GM19324 (cell line): Measurements from ENCODE around the gene NAT8L.

ENCODE experiments used
- ATAC-seq: cut with Tn5 transposase; IDR thresholded peaks from one replicate; pipeline ENCODE4 v1.9.1; 2021; ENCODE audit warnings: mild to moderate bottlenecking, moderate library complexity; ENCODE audit not compliant: unreplicated experiment, low FRiP score

The NAT8L gene

DNA sequence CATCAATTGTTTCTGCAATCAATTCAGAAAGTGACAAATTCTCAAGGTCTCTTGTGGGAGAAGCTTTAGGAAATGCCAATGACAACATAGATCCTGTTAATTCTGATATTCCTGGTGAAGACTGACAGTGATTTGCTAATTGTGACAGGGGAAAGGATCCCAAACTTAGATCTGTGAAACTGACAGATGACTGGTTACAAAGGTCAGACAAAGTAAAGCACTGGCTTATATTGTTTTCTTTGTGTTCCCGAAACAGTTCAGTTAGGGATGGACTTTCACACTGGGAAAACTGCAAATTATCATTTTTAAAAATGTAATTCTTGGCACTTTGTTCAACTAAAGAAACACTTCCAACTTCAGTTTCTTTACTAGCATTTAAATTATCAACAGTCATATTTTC is 30.1 kb downstream of the NAT8L start:
- ATAC-seq, result no peak

DNA sequence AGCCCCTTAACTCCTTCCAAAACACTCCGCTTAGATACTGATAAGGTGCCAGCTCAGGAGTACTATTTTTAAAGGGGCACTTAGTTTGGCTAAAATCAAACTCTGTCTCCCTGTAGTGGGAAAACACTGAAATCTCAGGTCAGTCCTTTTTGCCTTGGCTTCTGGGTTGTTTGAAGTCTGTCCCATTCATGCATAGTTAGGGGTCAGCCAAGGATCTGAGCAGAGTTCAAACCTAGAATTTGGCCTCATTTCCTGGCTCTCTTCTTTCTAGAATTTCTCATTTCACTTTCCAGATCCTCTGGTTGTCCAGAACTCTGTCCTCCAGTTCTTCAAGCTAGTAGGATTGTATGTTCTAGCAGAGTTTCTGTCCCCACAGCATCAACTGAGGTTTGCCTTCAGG is 31.5 kb downstream of the NAT8L start:
- ATAC-seq, result no peak

DNA sequence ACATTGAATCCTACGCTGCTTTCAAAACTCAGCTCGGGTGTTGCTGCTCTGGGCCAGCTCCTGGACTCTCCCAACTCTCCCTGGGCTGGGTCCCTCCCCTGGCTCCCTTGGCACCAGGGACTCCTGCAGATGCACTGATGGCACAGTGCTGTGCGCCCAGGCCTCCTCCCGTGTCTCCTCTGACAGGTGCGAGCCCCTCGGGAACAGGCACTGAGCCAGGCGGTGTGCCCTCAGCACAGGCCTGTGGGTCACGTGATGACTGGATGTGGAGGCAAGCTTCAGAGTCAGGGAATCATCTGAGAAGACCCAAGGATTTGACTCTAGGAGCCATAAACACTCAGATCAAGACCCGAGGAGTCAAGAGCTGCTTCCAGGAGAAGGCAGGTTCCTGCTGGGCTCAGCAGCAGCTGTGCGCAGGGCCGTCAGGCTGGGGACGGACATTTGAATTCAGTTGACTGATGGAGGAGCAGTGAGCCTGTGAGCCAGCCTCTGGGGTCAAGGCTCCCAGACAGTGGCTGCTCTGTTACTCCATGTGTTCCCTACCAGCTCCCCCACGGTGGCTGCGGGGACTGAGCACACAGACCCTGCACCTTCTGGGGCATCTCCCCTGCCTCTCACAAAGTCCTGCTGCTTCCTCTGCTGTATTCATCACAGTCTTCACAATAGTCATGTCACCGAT is 33.0 kb downstream of the NAT8L start:
- ATAC-seq, result no peak

DNA sequence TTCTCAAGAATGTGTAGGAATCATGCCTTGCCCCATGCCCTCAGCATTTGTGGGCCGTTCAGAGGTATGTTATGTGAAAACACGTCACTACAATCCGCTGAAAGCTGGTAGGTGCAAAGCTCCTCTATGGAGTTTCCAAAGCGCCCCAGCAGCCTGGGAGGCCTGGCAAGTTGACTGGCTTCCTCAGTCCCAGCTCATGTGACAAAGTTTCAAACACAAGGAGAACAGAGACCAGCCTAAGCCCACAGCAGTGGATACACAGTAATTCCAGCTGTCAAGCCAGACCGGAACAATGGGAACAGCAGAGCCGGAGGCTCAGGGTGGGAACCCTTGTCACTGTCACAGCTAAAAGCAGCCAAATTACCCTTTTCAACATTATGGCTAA is 33.5 kb downstream of the NAT8L start:
- ATAC-seq, result no peak

DNA sequence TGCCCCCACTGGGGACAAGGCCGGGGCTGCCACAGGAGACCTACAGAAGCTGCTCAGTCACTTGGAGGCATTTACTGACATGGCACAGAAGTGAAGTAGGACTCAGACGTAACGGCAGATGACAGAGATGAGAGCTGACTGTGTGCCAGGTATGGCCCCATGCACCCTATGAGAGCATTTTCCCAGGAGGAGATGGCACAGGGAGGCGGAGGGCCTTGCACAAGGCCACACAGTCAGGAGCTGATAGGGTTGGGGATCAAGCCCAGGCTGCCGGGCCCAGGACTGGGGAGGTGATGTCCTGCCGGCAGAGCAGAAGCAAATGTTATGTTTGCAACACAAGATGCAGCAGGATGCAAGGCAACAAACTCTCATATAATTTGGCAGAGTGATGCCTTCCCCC is 34.1 kb downstream of the NAT8L start:
- no peak for ATAC-seq

DNA sequence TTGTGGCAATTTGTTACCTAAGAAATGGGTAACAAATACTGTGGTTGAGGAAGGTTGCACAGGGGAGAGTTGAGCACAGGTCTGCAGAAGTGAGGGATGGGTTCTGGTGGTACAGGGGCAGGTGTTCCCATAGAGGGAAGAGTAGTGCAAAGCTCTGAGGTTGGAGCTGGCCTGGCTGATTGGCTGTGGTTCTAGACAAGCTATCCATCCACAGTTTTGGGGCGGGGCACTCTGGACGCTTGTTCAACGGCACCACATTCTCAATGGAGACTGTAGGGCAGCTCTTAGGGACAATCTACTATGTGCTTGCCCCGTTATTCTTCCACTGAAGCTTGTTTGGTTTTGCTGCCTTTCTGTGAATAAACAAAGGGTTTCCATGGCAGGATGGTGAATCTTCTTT is 35.4 kb downstream of the NAT8L start:
- ATAC-seq, result no peak

DNA sequence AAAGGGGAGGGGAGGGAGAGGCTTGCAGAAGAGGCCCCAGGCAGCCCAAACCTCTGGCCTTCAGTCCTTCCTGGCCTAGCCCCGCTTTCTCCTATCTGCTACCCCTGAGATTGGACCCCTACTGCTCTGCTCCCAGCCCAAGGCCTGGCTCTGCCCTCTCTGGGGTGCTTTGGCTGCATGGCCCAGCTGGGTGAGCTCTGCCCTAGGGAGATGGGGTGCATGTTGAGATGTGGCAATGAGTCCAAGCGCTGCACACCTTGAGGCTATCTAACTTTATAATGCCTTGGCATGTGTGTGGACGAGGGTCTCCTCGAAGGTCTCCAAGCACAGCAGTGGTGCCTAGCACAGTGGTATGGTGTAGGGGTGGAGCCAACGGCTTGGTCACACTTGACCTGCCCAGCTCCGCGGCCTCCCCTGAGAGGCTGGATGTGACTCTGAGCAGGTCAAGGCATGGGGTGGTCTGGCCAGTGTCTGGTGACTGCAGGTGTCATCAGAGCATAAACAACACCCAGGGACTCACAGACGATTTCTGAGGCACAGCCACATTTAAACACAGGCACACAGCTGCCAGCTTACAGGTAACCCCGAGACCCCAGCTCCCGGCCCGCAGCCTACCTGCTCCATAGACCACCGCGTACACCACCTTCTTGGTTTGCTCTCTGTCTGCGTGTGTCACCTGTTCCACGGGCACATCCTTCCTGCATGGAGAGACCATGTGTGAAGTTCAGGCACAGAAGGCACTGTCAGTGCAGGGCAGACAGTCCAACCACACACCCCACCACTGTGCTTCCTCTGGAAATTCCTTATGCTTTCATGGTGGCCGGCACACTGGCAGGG is 36.3 kb downstream of the NAT8L start:
- ATAC-seq, result no peak

DNA sequence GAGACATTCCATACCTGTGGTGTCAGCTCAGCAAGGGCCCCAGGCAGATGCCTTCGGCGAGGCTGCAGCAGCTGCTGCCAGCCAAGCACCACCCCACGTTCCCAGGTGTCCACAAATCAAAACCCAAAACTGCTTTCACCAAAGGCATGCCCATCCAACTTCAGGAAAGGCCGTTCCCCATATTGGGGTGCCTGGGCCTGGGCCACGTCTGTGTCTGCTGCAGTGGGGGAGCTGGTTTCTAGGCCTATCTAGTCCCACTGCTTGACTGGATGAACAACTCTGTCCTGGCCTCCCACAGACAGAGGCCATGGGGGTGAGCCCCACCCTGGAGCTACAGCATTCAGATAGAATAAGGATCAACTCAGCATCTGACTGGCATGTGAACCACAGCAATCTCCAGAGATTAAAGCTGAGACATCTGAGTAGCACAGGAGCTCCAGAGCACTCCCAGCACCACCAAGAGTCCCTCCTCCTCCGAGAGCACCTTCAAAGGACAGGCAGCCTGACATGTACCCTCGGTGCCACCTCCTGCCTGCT is 37.0 kb downstream of the NAT8L start:
- no peak for ATAC-seq

DNA sequence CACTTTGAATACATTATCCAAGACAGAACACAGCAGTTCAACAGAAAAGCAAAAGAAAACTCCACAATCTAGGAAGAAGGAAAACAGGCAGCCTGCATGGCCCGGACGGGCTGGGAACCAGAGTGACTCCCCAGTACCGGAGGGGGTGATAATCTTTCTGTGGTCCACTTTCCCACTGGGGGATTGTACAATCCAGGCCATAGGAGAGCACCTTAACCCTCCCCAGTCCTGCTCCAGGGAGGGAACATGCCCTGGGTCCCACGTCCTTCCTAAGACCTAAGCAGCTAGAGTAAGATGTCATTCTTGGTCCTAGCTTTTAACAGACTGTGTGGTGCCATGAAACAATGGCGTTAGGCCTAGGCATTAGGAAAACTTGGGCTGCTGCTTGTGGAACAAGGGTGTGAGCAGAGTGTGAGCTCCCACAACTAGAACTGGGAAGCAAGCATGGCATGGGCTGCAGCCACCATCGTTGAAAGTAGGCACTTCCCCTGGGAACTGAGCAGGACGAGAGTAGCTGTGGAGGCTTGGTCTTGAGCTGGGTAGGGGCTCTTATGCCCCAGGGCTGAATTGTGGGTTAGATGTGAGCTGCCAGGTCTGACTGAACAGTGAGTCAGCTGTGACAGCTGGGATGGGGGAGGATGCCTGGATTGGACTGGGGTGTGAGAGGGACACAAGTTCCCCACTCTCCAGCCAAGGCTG is 42.4 kb downstream of the NAT8L start:
- ATAC-seq, result no peak

DNA sequence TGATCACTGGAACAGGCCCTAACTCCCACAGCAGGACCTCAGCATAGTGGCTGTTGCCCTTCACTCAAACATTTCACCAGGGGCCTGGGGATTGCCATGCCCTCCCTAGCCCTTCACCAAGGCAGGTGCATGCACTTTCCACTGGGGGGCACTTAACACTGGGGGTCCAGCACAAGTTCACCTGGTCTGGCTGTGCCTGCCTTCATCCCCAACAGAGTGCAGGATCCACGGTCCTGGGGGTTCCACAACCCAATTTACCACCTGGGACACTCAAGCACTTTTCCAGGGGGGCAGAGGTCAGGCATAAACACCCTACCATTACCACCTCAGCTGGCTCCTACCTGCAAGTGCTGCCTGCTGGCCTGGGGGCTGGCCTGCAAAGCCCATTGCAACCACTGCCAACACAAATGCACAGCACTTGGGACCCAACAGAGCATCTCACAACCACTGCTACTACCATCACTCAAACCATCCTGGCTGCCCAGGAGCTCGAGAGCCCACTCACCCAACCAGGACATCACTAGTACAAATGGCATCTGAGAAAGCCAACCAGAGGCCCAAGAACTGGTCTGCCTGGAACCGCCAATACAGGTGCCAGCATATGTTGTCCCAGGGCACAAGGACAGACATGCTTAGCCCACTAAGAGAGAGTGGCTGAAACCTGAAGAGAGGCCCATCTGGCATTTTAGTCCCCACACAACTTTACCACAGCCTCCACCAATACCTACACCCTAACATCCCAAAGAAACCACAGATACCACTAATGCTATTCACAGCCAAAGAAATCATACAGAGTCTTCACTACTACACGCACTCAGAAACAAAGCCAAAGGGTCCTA is 43.1 kb downstream of the NAT8L start:
- ATAC-seq, result no peak

DNA sequence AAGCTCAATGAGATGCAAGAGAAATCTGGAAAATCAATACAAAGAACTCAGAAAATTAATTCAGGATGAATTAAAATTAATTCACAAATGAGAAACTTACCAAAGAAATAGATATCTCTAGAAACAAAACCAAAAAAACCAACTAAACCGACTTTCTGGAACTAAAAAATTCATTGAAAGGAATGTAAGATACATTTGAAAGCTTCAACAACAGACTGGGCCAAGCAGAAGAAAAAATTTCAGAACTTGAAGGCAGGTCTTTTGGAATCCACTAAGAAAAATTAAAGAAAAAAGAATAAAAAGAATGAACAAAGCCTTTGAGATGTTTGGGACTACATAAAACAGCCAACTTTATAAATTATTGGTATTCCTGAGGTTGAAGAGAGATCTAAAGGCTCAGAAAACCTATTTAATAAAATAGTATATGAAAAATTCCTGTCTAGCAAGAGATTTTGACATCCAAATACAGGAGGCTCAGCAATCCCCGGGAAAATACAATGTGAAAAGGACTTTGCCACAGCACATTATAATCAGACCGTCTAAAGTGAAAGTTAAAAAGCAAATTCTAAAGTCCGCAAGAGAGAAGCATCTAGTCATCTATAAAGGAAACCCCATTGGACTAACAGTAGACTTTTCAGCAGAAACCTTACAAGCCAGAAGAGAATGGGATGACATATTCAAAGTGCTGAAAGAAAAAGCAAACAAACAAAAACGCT is 44.2 kb downstream of the NAT8L start:
- ATAC-seq, result no peak

DNA sequence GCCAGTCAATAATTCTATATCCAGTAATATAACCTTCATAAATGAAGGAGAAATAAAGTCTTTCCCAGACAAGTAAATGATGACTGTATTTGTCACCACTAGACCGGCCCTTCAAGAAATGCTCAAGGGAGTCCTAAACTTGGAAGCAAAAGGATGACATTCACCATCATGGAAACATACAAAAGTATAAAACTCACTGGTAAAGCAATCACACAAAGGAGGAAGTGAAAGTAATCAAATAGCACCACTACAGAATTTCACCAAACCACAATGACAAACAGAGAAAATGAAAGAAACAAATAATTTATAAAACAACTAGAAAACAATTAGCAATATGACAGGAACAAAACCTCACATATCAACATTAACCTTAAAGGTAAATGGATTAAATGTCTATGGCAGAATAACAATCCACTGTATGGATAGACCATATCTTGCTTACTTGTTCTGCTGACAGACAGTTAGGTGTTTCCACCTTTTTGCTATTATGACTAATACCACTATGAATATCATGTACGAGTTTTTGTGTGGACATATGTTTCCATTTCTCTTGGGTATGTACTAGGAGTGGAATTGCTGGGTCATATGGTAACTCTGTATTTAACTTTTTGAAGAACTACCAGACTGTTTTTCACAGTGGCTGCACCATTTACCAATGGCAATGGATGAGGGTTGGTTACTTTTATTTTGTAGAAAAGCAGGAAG is 44.9 kb downstream of the NAT8L start:
- ATAC-seq, result no peak

DNA sequence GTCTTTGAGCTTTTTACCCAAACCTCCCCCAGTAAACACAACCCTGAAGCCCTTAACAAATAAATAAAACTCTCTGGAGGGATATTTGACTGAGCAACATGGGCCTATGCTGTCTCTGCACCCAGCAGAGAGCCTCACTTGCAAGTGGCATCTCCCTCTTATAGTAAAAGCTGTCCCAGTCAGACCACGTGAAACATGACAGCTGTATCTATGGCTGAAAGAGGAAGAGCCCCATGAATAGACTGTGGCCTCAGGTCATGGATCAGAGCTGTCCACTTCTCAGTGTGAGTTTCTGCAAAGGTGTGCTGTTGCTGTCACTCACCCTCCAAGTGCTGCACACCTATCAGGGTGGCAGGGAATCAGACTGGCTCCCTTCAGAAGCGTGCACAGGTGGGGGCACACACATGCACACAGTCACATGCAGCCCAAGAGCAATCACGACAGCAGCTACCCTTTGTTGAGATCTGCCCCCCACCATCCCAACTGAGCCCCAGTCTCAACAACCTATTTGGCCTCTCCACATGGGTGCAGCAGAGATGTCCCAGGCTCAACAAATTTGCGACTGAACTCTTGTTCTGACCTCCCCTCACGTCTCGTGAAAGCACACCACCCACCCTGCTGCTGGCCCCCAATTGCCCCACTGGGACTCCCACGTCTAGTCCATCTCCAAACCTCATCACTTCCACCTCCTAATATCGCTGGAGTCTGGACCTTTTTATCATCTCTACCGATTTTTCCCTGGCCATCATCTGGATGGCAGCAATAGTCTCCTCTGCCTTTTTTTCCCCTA is 45.6 kb downstream of the NAT8L start:
- ATAC-seq, result no peak

DNA sequence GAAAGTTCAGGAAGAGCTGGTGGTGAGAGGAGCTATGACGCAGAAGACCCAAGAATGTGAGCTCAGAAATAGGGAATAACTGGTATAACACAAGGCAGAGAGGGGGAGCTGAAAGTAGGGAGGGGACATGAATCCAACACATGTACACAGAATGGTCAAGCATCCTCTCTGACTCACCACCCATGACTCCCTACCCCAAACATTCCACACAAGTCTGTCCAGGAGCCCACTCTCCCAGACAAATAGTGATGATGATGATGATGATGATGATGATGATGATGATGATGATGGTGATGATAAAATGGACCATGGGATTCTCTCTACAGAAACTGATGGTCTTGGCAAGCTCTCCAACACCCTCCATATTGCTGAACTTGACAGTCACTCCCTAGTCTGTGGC is 46.4 kb downstream of the NAT8L start:
- no peak for ATAC-seq

DNA sequence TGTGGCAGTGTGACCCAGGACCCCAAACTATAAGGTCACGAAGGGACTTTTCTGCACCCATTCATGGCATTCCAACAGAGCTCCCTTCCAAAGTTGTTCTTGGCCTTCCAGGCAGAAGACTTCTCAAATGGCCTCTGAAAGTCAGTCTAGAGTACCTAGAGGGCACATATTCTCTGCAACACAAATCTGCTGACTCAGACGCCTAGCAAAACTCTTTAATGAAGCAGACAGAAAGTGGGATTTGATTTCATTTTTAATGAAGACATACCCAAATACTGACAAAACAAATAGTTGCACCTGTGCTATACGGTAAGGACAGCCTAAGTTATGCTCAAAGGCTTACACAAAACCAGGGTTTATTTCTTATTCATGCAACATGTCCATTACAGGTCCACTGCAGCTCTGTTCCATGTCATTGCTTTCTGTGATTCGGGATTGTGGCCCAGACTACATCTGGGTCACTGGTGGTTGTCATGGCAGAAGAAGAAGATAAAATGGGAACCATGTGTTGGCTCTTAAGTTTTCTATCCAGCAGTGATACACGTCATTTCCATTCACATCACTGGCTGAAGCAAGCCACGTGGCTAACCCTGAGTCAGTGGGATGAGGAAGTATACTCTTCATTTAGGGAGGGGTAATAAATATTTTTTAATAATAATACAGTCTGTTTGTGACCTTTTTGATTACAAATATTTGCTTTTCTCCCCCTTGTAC is 57.7 kb downstream of the NAT8L start:
- ATAC-seq, result no peak
